Astrocyte (in vitro differentiated cells and primary cell): ENCODE results near the gene PLAAT4. TPM values are rescaled to one million over a fixed set of nuclear protein-coding genes. Genes with fewer than 3 reads are reported as not detected.
A peak's percentile ranks its signal among the peaks of the same experiment; 100 is the strongest.
"Not testable (repeated sequence)": the region's sequence is repeated elsewhere in the genome, so short reads cannot be mapped to it uniquely, and the experiment has no call there.

ENCODE experiments used
- DNase-seq: peaks from one replicate; pipeline ENCODE4 v3.0.0-alpha.2; 2010; ENCODE audit warnings: low read depth
- FAIRE-seq: peaks from 2 replicates; lab custom pipeline; 2011; peaks lifted over from hg19 to GRCh38; lab: Jason Lieb, UNC
- H2AFZ ChIP-seq: 2 replicates; pipeline ENCODE4 v1.6.0; 2012; ENCODE audit warnings: low read depth, low read length, inconsistent platforms
- H3K27ac ChIP-seq: 2 replicates; pipeline ENCODE4 v1.5.1; 2011; ENCODE audit warnings: low read depth, low read length, inconsistent platforms
- H3K27me3 ChIP-seq: 2 replicates; pipeline ENCODE4 v1.6.0; 2011; ENCODE audit warnings: low read length, inconsistent platforms; ENCODE audit not compliant: insufficient read depth
- H3K36me3 ChIP-seq: 2 replicates; pipeline ENCODE4 v1.5.1; 2011; ENCODE audit warnings: low read length, inconsistent platforms; ENCODE audit not compliant: insufficient read depth
- H3K4me1 ChIP-seq: 2 replicates; pipeline ENCODE4 v1.5.1; 2011; ENCODE audit warnings: low read length, inconsistent platforms; ENCODE audit not compliant: insufficient read depth
- H3K4me2 ChIP-seq: 2 replicates; pipeline ENCODE4 v1.6.0; 2012; ENCODE audit warnings: low read length, inconsistent platforms
- H3K4me3 ChIP-seq: 2 replicates; pipeline ENCODE4 v1.5.1; 2011; ENCODE audit warnings: low read depth, mild to moderate bottlenecking, low read length, inconsistent platforms; ENCODE audit not compliant: insufficient read depth
- H3K79me2 ChIP-seq: 2 replicates; pipeline ENCODE4 v1.6.0; 2012; ENCODE audit warnings: mild to moderate bottlenecking, low read length, inconsistent platforms; ENCODE audit not compliant: insufficient read depth
- H3K9ac ChIP-seq: 2 replicates; pipeline ENCODE4 v1.6.0; 2012; ENCODE audit warnings: mild to moderate bottlenecking, low read length, inconsistent platforms
- H3K9me3 ChIP-seq: 2 replicates; pipeline ENCODE4 v1.5.1; 2012; ENCODE audit warnings: low read depth, mild to moderate bottlenecking, low read length, inconsistent platforms; ENCODE audit not compliant: insufficient read depth
- H4K20me1 ChIP-seq: 2 replicates; pipeline ENCODE4 v1.6.0; 2012; ENCODE audit warnings: low read length, inconsistent platforms; ENCODE audit not compliant: insufficient read depth
- H3K27ac Mint-ChIP-seq: one replicate; pipeline ENCODE4 v1.8.0; 2021; ENCODE audit warnings: mild to moderate bottlenecking, mixed read lengths; ENCODE audit not compliant: unreplicated experiment
- H3K27me3 Mint-ChIP-seq: one replicate; pipeline ENCODE4 v1.8.0; 2021; ENCODE audit warnings: low read depth, mixed read lengths; ENCODE audit not compliant: unreplicated experiment
- H3K36me3 Mint-ChIP-seq: one replicate; pipeline ENCODE4 v1.8.0; 2021; ENCODE audit warnings: low read depth, mixed read lengths; ENCODE audit not compliant: unreplicated experiment
- H3K4me1 Mint-ChIP-seq: one replicate; pipeline ENCODE4 v1.8.0; 2021; ENCODE audit warnings: low read depth, mixed read lengths; ENCODE audit not compliant: unreplicated experiment
- H3K4me3 Mint-ChIP-seq: one replicate; pipeline ENCODE4 v1.8.0; 2021; ENCODE audit warnings: mild to moderate bottlenecking, moderate library complexity, mixed read lengths; ENCODE audit not compliant: unreplicated experiment
- H3K9me3 Mint-ChIP-seq: one replicate; pipeline ENCODE4 v1.8.0; 2021; ENCODE audit warnings: mild to moderate bottlenecking, mixed read lengths; ENCODE audit not compliant: unreplicated experiment
- CTCF ChIP-seq: IDR thresholded peaks from 2 replicates; pipeline ENCODE4 v1.5.1; 2011; ENCODE audit warnings: low read depth, mild to moderate bottlenecking, inconsistent platforms, low read length, moderate library complexity; ENCODE audit not compliant: insufficient read depth
- EZH2 ChIP-seq: IDR thresholded peaks from 2 replicates; pipeline ENCODE4 v1.6.1; 2012; ENCODE audit warnings: mild to moderate bottlenecking, low read length, inconsistent platforms; ENCODE audit not compliant: insufficient read depth
- total RNA-seq: library from RNA; stranded (reverse); gene quantifications from 2 replicates; pipeline ENCODE4 v1.2.1, GENCODE V29; 2021

Gene PLAAT4
- total RNA-seq, 1 donor from 2014 or later, result 4.9 TPM

- H3K36me3 Mint-ChIP-seq, result no peaks in the 10 kb centered on the region
- no peak overlapping the region for H3K4me3 ChIP-seq
- H3K79me2 ChIP-seq, result no peaks in the 10 kb centered on the region
- no peak overlapping the region for H3K4me2 ChIP-seq
- H3K27ac ChIP-seq, result no peak overlapping the region
- no peaks in the 10 kb centered on the region for H3K27me3 ChIP-seq
- FAIRE-seq (no peak), DNase-seq (no peak)
- no peak overlapping the region for H3K4me3 Mint-ChIP-seq
- H3K4me1 ChIP-seq, result peaks cover 24% of the 10 kb centered on the region
- peaks cover 3% of the 10 kb centered on the region for H3K27me3 Mint-ChIP-seq
- no peak for TF ChIP-seq CTCF
- no peak for TF ChIP-seq EZH2
- H3K27ac Mint-ChIP-seq, result peak overlapping the region; percentile 66
- no peak overlapping the region for H2AFZ ChIP-seq
- H3K4me1 Mint-ChIP-seq, result peaks cover 21% of the 10 kb centered on the region
- no peaks in the 10 kb centered on the region for H3K36me3 ChIP-seq
- no peaks in the 10 kb centered on the region for H3K9me3 ChIP-seq
- H3K9ac ChIP-seq, result no peak overlapping the region
- H3K9me3 Mint-ChIP-seq, result no peaks in the 10 kb centered on the region
- H4K20me1 ChIP-seq, result no peaks in the 10 kb centered on the region
These were observed 6.6 kb upstream of the PLAAT4 start for GRCh38 chr11:63530021-63530420.

- Histone ChIP-seq H3K4me2 (peak overlapping the region; percentile 64), H3K27ac (peak overlapping the region; percentile 16), H3K4me1 (peaks cover 24% of the 10 kb centered on the region)
- H3K27me3 Mint-ChIP-seq, H3K79me2 ChIP-seq, H3K4me3 ChIP-seq, H3K9me3 Mint-ChIP-seq, H3K27me3 ChIP-seq, H3K9ac ChIP-seq, H3K36me3 ChIP-seq, FAIRE-seq, H3K36me3 Mint-ChIP-seq, H4K20me1 ChIP-seq, H2AFZ ChIP-seq, H3K4me3 Mint-ChIP-seq, H3K9me3 ChIP-seq: not testable (repeated sequence)
- H3K27ac Mint-ChIP-seq, result peak overlapping the region; percentile 68
- peak; percentile 97 for DNase-seq
- peaks cover 21% of the 10 kb centered on the region for H3K4me1 Mint-ChIP-seq
These were observed 5.4 kb upstream of the PLAAT4 start for GRCh38 chr11:63531074-63531792.

- Mint-ChIP-seq H3K4me3 (no peak overlapping the region), H3K4me1 (peaks cover 26% of the 10 kb centered on the region), H3K9me3 (no peaks in the 10 kb centered on the region), H3K36me3 (no peaks in the 10 kb centered on the region), H3K27me3 (peaks cover 3% of the 10 kb centered on the region), H3K27ac (no peak overlapping the region)
- Histone ChIP-seq H3K79me2 (no peaks in the 10 kb centered on the region), H3K9ac (no peak overlapping the region), H3K36me3 (no peaks in the 10 kb centered on the region), H3K4me3 (no peak overlapping the region), H2AFZ (no peak overlapping the region), H3K9me3 (no peaks in the 10 kb centered on the region), H3K27me3 (no peaks in the 10 kb centered on the region), H3K27ac (no peak overlapping the region), H3K4me1 (peaks cover 31% of the 10 kb centered on the region), H4K20me1 (no peaks in the 10 kb centered on the region), H3K4me2 (peak overlapping the region; percentile 64)
- DNase-seq (peak; percentile 30), FAIRE-seq (no peak)
- no peak for TF ChIP-seq CTCF
- TF ChIP-seq EZH2, result no peak
These were observed 4.5 kb upstream of the PLAAT4 start for GRCh38 chr11:63532117-63532516.
